AG09309 (cell line): ENCODE data around the gene TTYH3.
A peak's percentile ranks its signal among the peaks of the same experiment; 100 is the strongest.

ENCODE experiments used
- DNase-seq: peaks from one replicate; pipeline ENCODE4 v3.0.0-alpha.2; 2010; ENCODE audit warnings: low read depth
- H3K4me3 ChIP-seq: 2 replicates; pipeline ENCODE4 v1.5.1; 2011; ENCODE audit warnings: mild to moderate bottlenecking, low read depth, low read length, moderate library complexity; ENCODE audit not compliant: control insufficient read depth
- TF ChIP-seq, protein P1 (sequence below): IDR thresholded peaks from 2 replicates; pipeline ENCODE4 v1.5.1; 2011; ENCODE audit warnings: mild to moderate bottlenecking, low read depth, low read length, inconsistent platforms; ENCODE audit not compliant: insufficient read depth, control insufficient read depth; ENCODE audit errors: missing control alignments

Gene TTYH3

GRCh38 chr7:2624293-2624886 is 7.4 kb upstream of the TTYH3 start:
- no peak for DNase-seq
- no peak overlapping the region for H3K4me3 ChIP-seq
- TF ChIP-seq, protein P1, sequence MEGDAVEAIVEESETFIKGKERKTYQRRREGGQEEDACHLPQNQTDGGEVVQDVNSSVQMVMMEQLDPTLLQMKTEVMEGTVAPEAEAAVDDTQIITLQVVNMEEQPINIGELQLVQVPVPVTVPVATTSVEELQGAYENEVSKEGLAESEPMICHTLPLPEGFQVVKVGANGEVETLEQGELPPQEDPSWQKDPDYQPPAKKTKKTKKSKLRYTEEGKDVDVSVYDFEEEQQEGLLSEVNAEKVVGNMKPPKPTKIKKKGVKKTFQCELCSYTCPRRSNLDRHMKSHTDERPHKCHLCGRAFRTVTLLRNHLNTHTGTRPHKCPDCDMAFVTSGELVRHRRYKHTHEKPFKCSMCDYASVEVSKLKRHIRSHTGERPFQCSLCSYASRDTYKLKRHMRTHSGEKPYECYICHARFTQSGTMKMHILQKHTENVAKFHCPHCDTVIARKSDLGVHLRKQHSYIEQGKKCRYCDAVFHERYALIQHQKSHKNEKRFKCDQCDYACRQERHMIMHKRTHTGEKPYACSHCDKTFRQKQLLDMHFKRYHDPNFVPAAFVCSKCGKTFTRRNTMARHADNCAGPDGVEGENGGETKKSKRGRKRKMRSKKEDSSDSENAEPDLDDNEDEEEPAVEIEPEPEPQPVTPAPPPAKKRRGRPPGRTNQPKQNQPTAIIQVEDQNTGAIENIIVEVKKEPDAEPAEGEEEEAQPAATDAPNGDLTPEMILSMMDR: no peak

- TF ChIP-seq, protein P1: no peak
Observed at GRCh38 chr7:2626498-2627117, 5.2 kb upstream of the TTYH3 start.

GRCh38 chr7:2627258-2628129 is 4.3 kb upstream of the TTYH3 start:
- no peak overlapping the region for H3K4me3 ChIP-seq
- DNase-seq: no peak
- TF ChIP-seq, protein P1: no peak

More at GRCh38 chr7:2626498-2627117, 5.2 kb upstream of the TTYH3 start:
- no peak overlapping the region for H3K4me3 ChIP-seq
- peak; percentile 18 for DNase-seq

- H3K4me3 ChIP-seq: no peak overlapping the region
- TF ChIP-seq, protein P1: no peak
- no peak for DNase-seq
Observed at GRCh38 chr7:2628130-2628482, 3.7 kb upstream of the TTYH3 start.

DNA sequence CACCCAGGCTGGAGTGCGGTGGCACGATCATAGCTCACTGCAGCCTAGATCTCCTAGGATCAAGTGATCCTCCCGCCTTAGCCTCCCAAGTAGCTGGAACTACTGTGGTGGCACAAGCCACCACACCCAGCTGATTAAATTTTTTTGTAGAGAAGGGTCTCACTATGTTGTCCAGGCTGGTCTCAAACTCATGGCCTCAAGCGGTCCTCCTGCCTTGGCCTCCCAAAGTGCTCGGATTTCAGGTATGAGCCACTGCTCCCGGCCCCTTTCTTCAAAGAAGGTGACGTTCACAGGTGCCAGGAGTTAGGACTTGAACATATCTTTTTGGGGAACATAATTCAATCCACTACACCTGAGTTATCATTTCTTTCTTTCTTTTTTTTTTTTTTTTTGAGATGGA is 2.9 kb upstream of the TTYH3 start:
- DNase-seq: no peak
- TF ChIP-seq, protein P1: no peak
- H3K4me3 ChIP-seq: no peak overlapping the region

GRCh38 chr7:2629746-2630681 is 1.8 kb upstream of the TTYH3 start:
- DNase-seq: no peak
- TF ChIP-seq, protein P1: no peak
- no peak overlapping the region for H3K4me3 ChIP-seq
